Astrocyte of the spinal cord (primary cell): ENCODE results near the gene NPC1.
A peak's percentile ranks its signal among the peaks of the same experiment; 100 is the strongest.

Experiments
- DNase-seq: peaks from one replicate; pipeline ENCODE4 v3.0.0; 2011; ENCODE audit warnings: low read depth, low spot score
- H3K4me3 ChIP-seq: 2 replicates; pipeline ENCODE4 v1.5.1; 2011; ENCODE audit warnings: low read depth, mild to moderate bottlenecking, low read length, moderate library complexity
- in situ Hi-C: cut with HindIII; loops from 2 replicates; pipeline ENCODE4 v1.10.0; 2017; ENCODE audit warnings: low sequenced_read_pairs
- TF ChIP-seq, protein P1 (sequence below): IDR thresholded peaks from 2 replicates; pipeline ENCODE4 v1.5.1; 2012; ENCODE audit warnings: low read depth, mild to moderate bottlenecking, low read length, inconsistent platforms

NPC1 gene

GRCh38 chr18:23631312-23631711, 45.0 kb upstream of the NPC1 start:
- in situ Hi-C loops, result no loop called here
- TF ChIP-seq, protein P1, sequence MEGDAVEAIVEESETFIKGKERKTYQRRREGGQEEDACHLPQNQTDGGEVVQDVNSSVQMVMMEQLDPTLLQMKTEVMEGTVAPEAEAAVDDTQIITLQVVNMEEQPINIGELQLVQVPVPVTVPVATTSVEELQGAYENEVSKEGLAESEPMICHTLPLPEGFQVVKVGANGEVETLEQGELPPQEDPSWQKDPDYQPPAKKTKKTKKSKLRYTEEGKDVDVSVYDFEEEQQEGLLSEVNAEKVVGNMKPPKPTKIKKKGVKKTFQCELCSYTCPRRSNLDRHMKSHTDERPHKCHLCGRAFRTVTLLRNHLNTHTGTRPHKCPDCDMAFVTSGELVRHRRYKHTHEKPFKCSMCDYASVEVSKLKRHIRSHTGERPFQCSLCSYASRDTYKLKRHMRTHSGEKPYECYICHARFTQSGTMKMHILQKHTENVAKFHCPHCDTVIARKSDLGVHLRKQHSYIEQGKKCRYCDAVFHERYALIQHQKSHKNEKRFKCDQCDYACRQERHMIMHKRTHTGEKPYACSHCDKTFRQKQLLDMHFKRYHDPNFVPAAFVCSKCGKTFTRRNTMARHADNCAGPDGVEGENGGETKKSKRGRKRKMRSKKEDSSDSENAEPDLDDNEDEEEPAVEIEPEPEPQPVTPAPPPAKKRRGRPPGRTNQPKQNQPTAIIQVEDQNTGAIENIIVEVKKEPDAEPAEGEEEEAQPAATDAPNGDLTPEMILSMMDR, result no peak
- DNase-seq, result no peak
- H3K4me3 ChIP-seq, result no peak overlapping the region

- H3K4me3 ChIP-seq, result no peak overlapping the region
- in situ Hi-C loops, result no loop called here
- DNase-seq, result no peak
- TF ChIP-seq, protein P1, result no peak
Measured at GRCh38 chr18:23629444-23629946, 43.2 kb upstream of the NPC1 start.

DNA sequence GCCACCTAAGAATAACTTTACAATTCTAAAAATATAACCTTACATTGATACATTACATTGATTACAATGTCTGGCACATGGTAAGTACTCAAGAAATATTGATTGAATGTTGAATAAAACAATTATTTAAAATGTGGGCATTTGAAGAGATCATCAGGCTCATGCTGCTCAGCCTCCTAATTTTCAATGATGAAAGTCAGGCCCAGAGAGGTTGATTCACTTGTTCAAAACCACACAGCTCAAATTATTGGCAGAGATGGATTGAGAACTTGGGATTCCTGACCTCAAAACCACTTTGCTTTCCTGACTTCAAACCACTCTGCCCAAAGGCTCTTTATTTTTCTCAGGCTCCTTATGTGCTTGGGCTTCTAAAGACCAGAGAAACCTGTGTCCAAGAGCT, 41.7 kb upstream of the NPC1 start:
- TF ChIP-seq, protein P1, result no peak
- no peak for DNase-seq
- no peak overlapping the region for H3K4me3 ChIP-seq
- in situ Hi-C loops, result no loop called here

- peak; percentile 88 for DNase-seq
- in situ Hi-C loops, result no loop called here
- H3K4me3 ChIP-seq, result no peak overlapping the region
- TF ChIP-seq, protein P1, result no peak
Measured at GRCh38 chr18:23627321-23627720, 41.0 kb upstream of the NPC1 start.

DNA sequence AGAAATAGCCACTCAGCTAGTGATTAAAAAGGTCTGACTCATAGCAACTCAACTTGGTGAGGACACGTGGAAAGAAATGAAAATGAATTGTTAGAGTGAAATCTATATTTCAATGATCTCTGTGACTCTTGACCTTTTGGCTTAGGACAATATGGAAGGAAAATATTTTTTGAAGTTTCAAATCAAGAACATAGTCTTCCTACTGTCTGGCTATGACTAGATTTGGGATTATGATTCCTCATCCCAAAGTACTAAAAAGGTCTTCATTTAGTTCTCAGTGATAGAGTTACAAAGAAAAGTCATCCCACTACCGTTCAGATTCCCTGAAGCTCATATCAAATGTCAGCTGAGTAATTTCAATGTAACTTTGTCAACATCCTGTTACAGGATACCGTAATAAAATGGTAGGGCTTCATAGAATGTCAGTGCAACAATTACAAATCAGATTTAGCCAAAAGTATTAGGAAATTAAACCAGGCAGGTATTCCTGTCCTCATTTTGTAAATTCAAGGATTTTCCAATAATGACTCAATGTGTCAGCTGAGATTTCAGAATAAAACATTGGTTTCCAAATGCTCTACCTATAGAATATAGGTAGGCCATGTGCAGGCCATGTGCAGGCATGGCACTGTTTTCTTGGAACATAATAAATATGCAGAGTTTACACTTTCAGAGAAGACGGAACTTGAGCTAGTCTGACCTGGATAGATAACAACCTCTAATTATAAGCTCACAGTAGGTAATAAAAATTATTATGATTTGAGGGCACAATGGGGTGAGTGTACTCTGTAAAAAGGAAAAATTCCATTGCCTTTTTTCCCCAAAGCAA, 40.4 kb upstream of the NPC1 start:
- in situ Hi-C loops, result no loop called here
- TF ChIP-seq, protein P1, result no peak
- peak; percentile 58 for DNase-seq
- H3K4me3 ChIP-seq, result no peak overlapping the region

- H3K4me3 ChIP-seq, result no peak overlapping the region
- in situ Hi-C loops, result no loop called here
- TF ChIP-seq, protein P1, result no peak
- no peak for DNase-seq
Measured at GRCh38 chr18:23623040-23623439, 36.7 kb upstream of the NPC1 start.
